Neural cell (in vitro differentiated cells): ENCODE data around the gene RAET1E. TPM values are rescaled to one million over a fixed set of nuclear protein-coding genes. Genes with fewer than 3 reads are reported as not detected.
"Not testable (repeated sequence)": the region's sequence is repeated elsewhere in the genome, so short reads cannot be mapped to it uniquely, and the experiment has no call there.

Experiments
- H2AFZ ChIP-seq: fragments of 200-600, 300-800 bp; sonication (generic), shearing (Covaris generic); 2 replicates; pipeline ENCODE4 v1.6.0; 2014; ENCODE audit warnings: low read depth, mild to moderate bottlenecking, antibody characterized with exemption, low read length, moderate library complexity
- H3F3A ChIP-seq: fragments of 200-600 bp; shearing (Covaris generic); 2 replicates; pipeline ENCODE4 v1.6.1; 2016; ENCODE audit warnings: mild to moderate bottlenecking, moderate library complexity, mixed read lengths, antibody characterized with exemption, low read length; ENCODE audit not compliant: insufficient read depth, poor library complexity, severe bottlenecking
- H3K27ac ChIP-seq: fragments of 200-600, 300-800 bp; sonication (generic), shearing (Covaris generic); 2 replicates; pipeline ENCODE4 v1.5.1; 2014; ENCODE audit warnings: mild to moderate bottlenecking, low read length, moderate library complexity
- H3K27me3 ChIP-seq: fragments of 300-800, 200-600 bp; sonication (generic), shearing (Covaris generic); 2 replicates; pipeline ENCODE4 v1.6.0; 2014; ENCODE audit warnings: mild to moderate bottlenecking, low read depth, low read length, moderate library complexity; ENCODE audit not compliant: insufficient read depth
- H3K36me3 ChIP-seq: fragments of 300-800, 200-600 bp; sonication (generic), shearing (Covaris generic); 2 replicates; pipeline ENCODE4 v1.5.1; 2014; ENCODE audit warnings: mild to moderate bottlenecking, antibody characterized with exemption, low read length, moderate library complexity; ENCODE audit not compliant: insufficient read depth
- H3K4me2 ChIP-seq: fragments of 300-800, 200-600 bp; sonication (generic), shearing (Covaris generic); 2 replicates; pipeline ENCODE4 v1.6.0; 2014; ENCODE audit warnings: mild to moderate bottlenecking, low read length
- H3K4me3 ChIP-seq: fragments of 300-800, 200-600 bp; sonication (generic), shearing (Covaris generic); 2 replicates; pipeline ENCODE4 v1.5.1; 2014; ENCODE audit warnings: mild to moderate bottlenecking, low read length, moderate library complexity
- H3K79me2 ChIP-seq: fragments of 200-600 bp; shearing (Covaris generic); replicated peaks from 2 replicates; pipeline ENCODE4 v1.6.0; 2014; ENCODE audit warnings: mild to moderate bottlenecking, low read length, moderate library complexity; ENCODE audit not compliant: insufficient read depth
- H3K9ac ChIP-seq: fragments of 300-800, 200-600 bp; sonication (generic), shearing (Covaris generic); 2 replicates; pipeline ENCODE4 v1.6.1; 2016; ENCODE audit warnings: mild to moderate bottlenecking, low read length, mixed read lengths
- H3K9me2 ChIP-seq: fragments of 200-600 bp; shearing (Covaris generic); 2 replicates; pipeline ENCODE4 v1.6.1; 2016; ENCODE audit warnings: mild to moderate bottlenecking, low read length, mixed read lengths; ENCODE audit not compliant: insufficient read depth
- H3K9me3 ChIP-seq: fragments of 200-600, 300-800 bp; sonication (generic), shearing (Covaris generic); 2 replicates; pipeline ENCODE4 v1.6.1; 2016; ENCODE audit warnings: mild to moderate bottlenecking, mixed run types, low read length, moderate library complexity, mixed read lengths
- H4K20me1 ChIP-seq: fragments of 200-600 bp; shearing (Covaris generic); 2 replicates; pipeline ENCODE4 v1.6.1; 2016; ENCODE audit warnings: mild to moderate bottlenecking, mixed run types; ENCODE audit not compliant: insufficient read depth
- EP300 ChIP-seq: fragments of 450-650 bp; conservative IDR thresholded peaks from 2 replicates; pipeline ENCODE4 v1.6.1; 2014; ENCODE audit warnings: antibody characterized with exemption, mild to moderate bottlenecking, moderate library complexity; ENCODE audit not compliant: poor library complexity, severe bottlenecking
- EZH2 ChIP-seq: fragments of 200-600, 300-800 bp; shearing (Covaris generic), sonication (generic); IDR thresholded peaks from 2 replicates; pipeline ENCODE4 v1.6.1; 2014; ENCODE audit warnings: antibody characterized with exemption, low read length, borderline replicate concordance, mild to moderate bottlenecking; ENCODE audit not compliant: insufficient read depth, poor library complexity, severe bottlenecking
- MXI1 ChIP-seq: fragments of 450-650 bp; conservative IDR thresholded peaks from 2 replicates; pipeline ENCODE4 v1.6.1; 2014; ENCODE audit warnings: antibody characterized with exemption, mild to moderate bottlenecking; ENCODE audit not compliant: poor library complexity, severe bottlenecking
- POLR2AphosphoS5 ChIP-seq: IDR thresholded peaks from 2 replicates; pipeline ENCODE4 v1.6.1; 2012
- RAD21 ChIP-seq: fragments of 450-650 bp; conservative IDR thresholded peaks from 2 replicates; pipeline ENCODE4 v1.6.1; 2014; ENCODE audit warnings: antibody characterized with exemption, mild to moderate bottlenecking, moderate library complexity
- SMC3 ChIP-seq: fragments of 450-650 bp; conservative IDR thresholded peaks from 2 replicates; pipeline ENCODE4 v1.6.1; 2014; ENCODE audit warnings: antibody characterized with exemption, mild to moderate bottlenecking, moderate library complexity; ENCODE audit not compliant: poor library complexity
- TAF1 ChIP-seq: IDR thresholded peaks from 2 replicates; pipeline ENCODE4 v1.6.1; 2012; ENCODE audit warnings: low read depth
- polyA plus RNA-seq: library from polyadenylated mRNA; depleted of rRNA; stranded (reverse); fragments of >200 nt; gene quantifications from 2 replicates; pipeline ENCODE4 v1.2.3, GENCODE V29; 2014
- TF ChIP-seq, protein P1 (sequence below): IDR thresholded peaks from 2 replicates; pipeline ENCODE4 v1.6.1; 2012; ENCODE audit warnings: borderline replicate concordance
- TF ChIP-seq, protein P2 (sequence below): fragments of 450-650 bp; IDR thresholded peaks from 2 replicates; pipeline ENCODE4 v1.5.1; 2014; ENCODE audit warnings: antibody characterized with exemption, mild to moderate bottlenecking, moderate library complexity; ENCODE audit not compliant: poor library complexity, severe bottlenecking

The RAET1E gene
- polyA plus RNA-seq, 1 donor from 2014 or later = not detected

DNA sequence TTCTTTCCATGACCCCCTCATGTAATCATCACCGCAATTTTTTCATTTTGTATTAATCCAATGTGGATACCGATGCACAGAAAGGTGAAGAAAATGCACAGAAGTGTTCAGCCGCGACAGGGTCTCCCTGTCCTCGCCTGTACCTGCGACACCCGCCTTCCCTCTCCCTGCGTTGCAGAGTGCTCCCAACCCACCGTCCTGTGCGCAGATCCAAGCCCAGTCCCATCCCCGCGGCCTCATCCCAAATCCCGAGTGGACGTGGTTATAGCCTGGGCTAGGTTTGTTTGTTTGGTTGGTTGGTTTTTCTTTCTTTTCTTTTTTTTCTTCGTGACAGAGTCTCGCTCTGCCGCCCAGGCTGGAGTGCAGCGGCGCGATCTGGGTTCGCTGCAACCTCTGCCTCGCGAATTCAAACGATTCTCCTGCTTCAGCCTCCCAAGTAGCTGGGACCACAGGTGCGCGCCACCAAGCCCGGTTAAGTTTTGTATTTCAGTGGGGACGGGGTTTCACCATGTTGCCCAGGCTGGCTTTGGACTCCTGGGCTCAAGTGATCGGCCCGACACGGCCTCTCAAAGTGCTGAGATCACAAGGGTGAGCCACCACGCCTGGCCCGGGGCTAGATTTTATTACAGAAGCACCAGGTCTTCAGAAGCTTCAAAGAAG is 25.5 kb upstream of the RAET1E start:
- no peaks in the 10 kb centered on the region for H3K9me2 ChIP-seq
- no peak overlapping the region for H3K27ac ChIP-seq
- peaks cover 4% of the 10 kb centered on the region for H3K9me3 ChIP-seq
- H3K9ac ChIP-seq = no peak overlapping the region
- TF ChIP-seq POLR2AphosphoS5 (no peak), MXI1 (no peak), EZH2 (no peak), SMC3 (no peak), EP300 (no peak), TAF1 (no peak), RAD21 (no peak)
- TF ChIP-seq, protein P1, sequence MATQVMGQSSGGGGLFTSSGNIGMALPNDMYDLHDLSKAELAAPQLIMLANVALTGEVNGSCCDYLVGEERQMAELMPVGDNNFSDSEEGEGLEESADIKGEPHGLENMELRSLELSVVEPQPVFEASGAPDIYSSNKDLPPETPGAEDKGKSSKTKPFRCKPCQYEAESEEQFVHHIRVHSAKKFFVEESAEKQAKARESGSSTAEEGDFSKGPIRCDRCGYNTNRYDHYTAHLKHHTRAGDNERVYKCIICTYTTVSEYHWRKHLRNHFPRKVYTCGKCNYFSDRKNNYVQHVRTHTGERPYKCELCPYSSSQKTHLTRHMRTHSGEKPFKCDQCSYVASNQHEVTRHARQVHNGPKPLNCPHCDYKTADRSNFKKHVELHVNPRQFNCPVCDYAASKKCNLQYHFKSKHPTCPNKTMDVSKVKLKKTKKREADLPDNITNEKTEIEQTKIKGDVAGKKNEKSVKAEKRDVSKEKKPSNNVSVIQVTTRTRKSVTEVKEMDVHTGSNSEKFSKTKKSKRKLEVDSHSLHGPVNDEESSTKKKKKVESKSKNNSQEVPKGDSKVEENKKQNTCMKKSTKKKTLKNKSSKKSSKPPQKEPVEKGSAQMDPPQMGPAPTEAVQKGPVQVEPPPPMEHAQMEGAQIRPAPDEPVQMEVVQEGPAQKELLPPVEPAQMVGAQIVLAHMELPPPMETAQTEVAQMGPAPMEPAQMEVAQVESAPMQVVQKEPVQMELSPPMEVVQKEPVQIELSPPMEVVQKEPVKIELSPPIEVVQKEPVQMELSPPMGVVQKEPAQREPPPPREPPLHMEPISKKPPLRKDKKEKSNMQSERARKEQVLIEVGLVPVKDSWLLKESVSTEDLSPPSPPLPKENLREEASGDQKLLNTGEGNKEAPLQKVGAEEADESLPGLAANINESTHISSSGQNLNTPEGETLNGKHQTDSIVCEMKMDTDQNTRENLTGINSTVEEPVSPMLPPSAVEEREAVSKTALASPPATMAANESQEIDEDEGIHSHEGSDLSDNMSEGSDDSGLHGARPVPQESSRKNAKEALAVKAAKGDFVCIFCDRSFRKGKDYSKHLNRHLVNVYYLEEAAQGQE = no peak
- TF ChIP-seq, protein P2, sequence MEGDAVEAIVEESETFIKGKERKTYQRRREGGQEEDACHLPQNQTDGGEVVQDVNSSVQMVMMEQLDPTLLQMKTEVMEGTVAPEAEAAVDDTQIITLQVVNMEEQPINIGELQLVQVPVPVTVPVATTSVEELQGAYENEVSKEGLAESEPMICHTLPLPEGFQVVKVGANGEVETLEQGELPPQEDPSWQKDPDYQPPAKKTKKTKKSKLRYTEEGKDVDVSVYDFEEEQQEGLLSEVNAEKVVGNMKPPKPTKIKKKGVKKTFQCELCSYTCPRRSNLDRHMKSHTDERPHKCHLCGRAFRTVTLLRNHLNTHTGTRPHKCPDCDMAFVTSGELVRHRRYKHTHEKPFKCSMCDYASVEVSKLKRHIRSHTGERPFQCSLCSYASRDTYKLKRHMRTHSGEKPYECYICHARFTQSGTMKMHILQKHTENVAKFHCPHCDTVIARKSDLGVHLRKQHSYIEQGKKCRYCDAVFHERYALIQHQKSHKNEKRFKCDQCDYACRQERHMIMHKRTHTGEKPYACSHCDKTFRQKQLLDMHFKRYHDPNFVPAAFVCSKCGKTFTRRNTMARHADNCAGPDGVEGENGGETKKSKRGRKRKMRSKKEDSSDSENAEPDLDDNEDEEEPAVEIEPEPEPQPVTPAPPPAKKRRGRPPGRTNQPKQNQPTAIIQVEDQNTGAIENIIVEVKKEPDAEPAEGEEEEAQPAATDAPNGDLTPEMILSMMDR = no peak
- H4K20me1 ChIP-seq = no peaks in the 10 kb centered on the region
- no peaks in the 10 kb centered on the region for H3F3A ChIP-seq
- no peaks in the 10 kb centered on the region for H3K36me3 ChIP-seq
- H2AFZ ChIP-seq = no peak overlapping the region
- H3K4me2 ChIP-seq = peak overlapping the region; percentile 68
- H3K4me3 ChIP-seq = peak overlapping the region; percentile 66
- H3K27me3 ChIP-seq = peaks cover 78% of the 10 kb centered on the region
- H3K79me2 ChIP-seq = no peaks in the 10 kb centered on the region

DNA sequence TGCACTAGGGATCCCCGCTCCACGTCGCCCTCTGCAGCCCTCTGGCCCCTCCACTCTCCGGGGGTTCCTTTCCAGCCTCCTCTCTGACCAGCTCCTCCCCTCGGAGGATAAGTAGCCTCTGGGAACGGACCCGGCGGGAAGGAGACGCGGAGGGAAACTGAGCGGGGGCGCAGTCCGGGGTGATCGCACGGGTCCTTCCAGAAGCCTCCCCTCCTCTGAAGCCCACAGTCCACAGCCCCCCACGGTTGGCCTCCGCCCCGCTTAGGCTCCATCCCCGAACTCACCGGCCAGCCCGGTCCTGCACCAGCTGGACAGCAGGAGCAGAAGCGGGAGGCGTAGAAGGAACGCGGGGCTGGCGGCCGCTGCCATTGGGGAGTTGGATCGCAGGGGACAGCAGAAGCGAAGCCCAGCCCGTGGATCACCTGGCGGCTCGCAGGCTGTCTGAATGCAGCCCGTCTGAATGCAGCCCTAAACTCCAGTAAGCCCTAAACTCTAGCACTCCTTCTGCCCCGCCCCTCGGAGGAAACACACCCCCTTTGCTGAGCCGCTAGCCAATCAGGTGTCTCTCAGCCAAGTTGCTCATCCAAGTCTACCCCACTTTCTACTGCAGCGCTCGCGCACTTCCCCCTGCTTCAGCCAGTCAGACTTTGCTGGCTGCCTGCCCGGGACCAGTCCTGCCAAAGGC is 24.9 kb upstream of the RAET1E start, which contains the start of gene RAET1G:
Gene RAET1G, minus strand, starts transcription at position 480 of the 685 bp plus-strand sequence. Its CDS starts 111 bp downstream, at position 369.
- Histone ChIP-seq H3K36me3 (no peaks in the 10 kb centered on the region), H3K9ac (no peak within 1 kb of the TSS), H3K9me2 (no peaks in the 10 kb centered on the region), H4K20me1 (no peaks in the 10 kb centered on the region), H2AFZ (no peak within 1 kb of the TSS), H3K27ac (no peak within 1 kb of the TSS), H3K27me3 (peaks cover 78% of the 10 kb centered on the region), H3K79me2 (no peaks in the 10 kb centered on the region), H3K4me3 (peak within 1 kb of the TSS; percentile 66), H3K9me3 (peaks cover 4% of the 10 kb centered on the region), H3K4me2 (peak within 1 kb of the TSS; percentile 68), H3F3A (no peaks in the 10 kb centered on the region)
- TF ChIP-seq EZH2 (peak; percentile 58), MXI1 (no peak)

DNA sequence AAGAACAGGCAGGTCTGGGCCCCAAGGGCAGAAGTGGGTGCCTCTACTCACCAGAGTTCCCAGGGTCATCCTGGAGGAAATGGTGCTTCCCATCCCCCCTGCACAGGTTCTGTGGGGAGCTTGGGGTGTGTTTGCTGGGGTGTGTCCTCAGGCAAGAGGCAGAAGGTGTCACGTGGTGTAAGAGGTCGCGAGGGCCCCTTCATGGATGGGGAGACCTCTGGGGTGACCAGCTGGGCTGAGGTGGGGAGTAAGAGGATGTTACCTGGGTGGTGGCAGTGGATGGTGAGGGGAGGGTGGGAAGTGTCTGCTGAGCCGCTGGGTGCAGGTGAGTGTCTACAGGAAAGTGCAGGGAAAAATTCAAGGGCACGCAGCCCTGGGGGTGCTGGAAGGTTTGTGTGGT is 24.2 kb upstream of the RAET1E start:
- not testable (repeated sequence) for H3K9me3 ChIP-seq, H3K9ac ChIP-seq, H3K4me2 ChIP-seq, H4K20me1 ChIP-seq, H3F3A ChIP-seq, H3K79me2 ChIP-seq, H3K36me3 ChIP-seq, H3K9me2 ChIP-seq, H3K27ac ChIP-seq, H2AFZ ChIP-seq
- Histone ChIP-seq H3K27me3 (peaks cover 74% of the 10 kb centered on the region), H3K4me3 (peak overlapping the region; percentile 66)
